Measurements from ENCODE around the gene IDH2.
"Not testable (repeated sequence)": the region's sequence is repeated elsewhere in the genome, so short reads cannot be mapped to it uniquely, and the experiment has no call there.

- TF ChIP-seq EP300 (IDR thresholded peaks at IDR 0.05), result not testable (repeated sequence)
- TF ChIP-seq, protein P1, sequence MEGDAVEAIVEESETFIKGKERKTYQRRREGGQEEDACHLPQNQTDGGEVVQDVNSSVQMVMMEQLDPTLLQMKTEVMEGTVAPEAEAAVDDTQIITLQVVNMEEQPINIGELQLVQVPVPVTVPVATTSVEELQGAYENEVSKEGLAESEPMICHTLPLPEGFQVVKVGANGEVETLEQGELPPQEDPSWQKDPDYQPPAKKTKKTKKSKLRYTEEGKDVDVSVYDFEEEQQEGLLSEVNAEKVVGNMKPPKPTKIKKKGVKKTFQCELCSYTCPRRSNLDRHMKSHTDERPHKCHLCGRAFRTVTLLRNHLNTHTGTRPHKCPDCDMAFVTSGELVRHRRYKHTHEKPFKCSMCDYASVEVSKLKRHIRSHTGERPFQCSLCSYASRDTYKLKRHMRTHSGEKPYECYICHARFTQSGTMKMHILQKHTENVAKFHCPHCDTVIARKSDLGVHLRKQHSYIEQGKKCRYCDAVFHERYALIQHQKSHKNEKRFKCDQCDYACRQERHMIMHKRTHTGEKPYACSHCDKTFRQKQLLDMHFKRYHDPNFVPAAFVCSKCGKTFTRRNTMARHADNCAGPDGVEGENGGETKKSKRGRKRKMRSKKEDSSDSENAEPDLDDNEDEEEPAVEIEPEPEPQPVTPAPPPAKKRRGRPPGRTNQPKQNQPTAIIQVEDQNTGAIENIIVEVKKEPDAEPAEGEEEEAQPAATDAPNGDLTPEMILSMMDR (IDR thresholded peaks at IDR 0.05), result not testable (repeated sequence)
Observed at GRCh38 chr15:90150551-90150950, 48.3 kb upstream of the IDH2 start.

Data from tibial nerve (tissue), 4 donors.